Kidney epithelial cell (primary cell): Measurements from ENCODE around the gene CDK11B. TPM values are rescaled to one million over a fixed set of nuclear protein-coding genes. Genes with fewer than 3 reads are reported as not detected.
"Not testable (repeated sequence)": the region's sequence is repeated elsewhere in the genome, so short reads cannot be mapped to it uniquely, and the experiment has no call there.

Experiments used
- DNase-seq: peaks from one replicate; pipeline ENCODE4 v3.0.0-alpha.2; 2010; ENCODE audit warnings: low read depth
- H3K27me3 ChIP-seq: 2 replicates; pipeline ENCODE4 v1.6.0; 2011; ENCODE audit warnings: low read length; ENCODE audit not compliant: control insufficient read depth, insufficient read depth
- H3K36me3 ChIP-seq: 2 replicates; pipeline ENCODE4 v1.5.1; 2011; ENCODE audit warnings: low read length; ENCODE audit not compliant: control insufficient read depth, insufficient read depth
- H3K4me3 ChIP-seq: 2 replicates; pipeline ENCODE4 v1.5.1; 2011; ENCODE audit warnings: low read depth, mild to moderate bottlenecking, control low read depth, low read length
- total RNA-seq: library from RNA; depleted of rRNA; stranded (reverse); fragments of >200 nt; gene quantifications from 2 replicates; pipeline ENCODE4 v1.2.3, GENCODE V29; 2015
- TF ChIP-seq, protein P1 (sequence below): IDR thresholded peaks from 2 replicates; pipeline ENCODE4 v1.5.1; 2011; ENCODE audit warnings: mild to moderate bottlenecking, moderate library complexity, low read length, control low read depth, inconsistent platforms; ENCODE audit not compliant: insufficient read depth, poor library complexity, severe bottlenecking

The CDK11B gene
- total RNA-seq = 23.3 and 27.0 TPM in 2 replicates

DNA sequence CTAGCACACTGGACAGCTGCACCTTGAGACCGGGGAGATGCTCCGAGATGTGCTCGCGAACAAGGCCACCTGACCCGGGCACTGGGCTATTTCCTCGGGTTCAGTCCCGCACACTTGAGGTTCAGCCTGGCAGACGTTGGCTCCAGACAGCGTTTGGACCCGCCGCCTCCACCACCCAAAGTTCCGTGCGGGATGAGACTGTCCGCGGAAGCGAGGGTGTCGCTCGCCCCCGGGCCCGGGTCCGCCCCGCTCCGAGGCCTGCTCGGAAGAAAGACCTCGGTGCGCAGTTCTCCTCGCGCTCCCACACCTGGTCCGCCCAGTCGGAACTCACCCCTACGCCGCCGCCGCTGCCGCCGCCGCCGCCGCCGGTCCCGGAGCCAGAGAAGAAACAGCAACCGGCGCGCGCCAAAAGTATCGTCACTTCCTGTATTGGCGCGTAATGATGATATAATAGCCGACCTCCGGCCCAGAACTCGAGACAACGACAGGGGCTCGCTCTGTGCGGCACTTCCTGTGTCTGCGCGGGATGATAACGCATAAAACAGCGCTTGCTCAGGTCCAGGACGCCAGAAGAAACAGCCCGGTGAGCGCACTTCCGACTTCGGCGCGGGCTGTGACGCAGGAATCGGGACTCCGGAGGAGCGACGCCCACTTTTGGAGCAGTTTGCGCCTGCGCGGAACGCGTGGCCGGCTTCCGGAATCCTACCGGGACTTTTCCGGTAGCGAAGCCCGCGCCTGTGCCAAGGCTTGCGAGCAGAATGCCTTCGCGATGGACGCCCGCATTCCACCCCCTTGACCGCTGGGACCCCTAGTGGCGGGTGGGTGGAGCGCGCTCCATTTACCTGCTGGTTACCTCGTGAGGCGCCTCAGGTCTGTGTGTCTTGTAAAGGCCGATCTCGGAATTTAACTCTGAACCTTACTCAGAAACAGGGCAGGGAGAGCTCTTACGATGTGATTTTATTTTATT, at the start of gene CDK11B:
CDK11B (minus strand) TSS at position 422 of the 967 bp plus-strand sequence. CDS start 1,519 bp downstream, outside the sequence.
- H3K4me3 ChIP-seq = peak within 1 kb of the TSS; percentile 64
- peak; percentile 86 for DNase-seq
- not testable (repeated sequence) for H3K27me3 ChIP-seq, H3K36me3 ChIP-seq
- TF ChIP-seq, protein P1, sequence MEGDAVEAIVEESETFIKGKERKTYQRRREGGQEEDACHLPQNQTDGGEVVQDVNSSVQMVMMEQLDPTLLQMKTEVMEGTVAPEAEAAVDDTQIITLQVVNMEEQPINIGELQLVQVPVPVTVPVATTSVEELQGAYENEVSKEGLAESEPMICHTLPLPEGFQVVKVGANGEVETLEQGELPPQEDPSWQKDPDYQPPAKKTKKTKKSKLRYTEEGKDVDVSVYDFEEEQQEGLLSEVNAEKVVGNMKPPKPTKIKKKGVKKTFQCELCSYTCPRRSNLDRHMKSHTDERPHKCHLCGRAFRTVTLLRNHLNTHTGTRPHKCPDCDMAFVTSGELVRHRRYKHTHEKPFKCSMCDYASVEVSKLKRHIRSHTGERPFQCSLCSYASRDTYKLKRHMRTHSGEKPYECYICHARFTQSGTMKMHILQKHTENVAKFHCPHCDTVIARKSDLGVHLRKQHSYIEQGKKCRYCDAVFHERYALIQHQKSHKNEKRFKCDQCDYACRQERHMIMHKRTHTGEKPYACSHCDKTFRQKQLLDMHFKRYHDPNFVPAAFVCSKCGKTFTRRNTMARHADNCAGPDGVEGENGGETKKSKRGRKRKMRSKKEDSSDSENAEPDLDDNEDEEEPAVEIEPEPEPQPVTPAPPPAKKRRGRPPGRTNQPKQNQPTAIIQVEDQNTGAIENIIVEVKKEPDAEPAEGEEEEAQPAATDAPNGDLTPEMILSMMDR = peak; percentile 27

DNA sequence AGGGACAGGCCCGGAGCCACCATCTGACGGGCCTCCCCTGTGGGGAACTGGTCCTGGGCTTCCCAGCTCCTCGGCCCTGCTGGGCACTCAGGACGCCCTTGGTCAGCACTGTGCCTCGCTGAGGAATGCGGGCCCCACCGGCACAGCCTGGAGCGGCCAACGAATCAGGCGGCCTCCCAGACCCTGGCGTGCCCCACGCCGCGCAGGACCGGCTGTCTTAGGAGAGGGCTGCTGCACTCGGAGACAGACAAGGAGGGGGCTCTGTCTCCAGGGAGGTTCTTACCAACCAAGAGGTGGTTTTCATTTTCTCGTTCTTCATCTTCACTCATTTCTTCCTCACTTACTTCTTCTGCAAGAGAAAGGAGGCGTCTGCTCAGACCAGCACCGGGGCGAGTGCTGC, 49.1 kb upstream of the CDK11B start:
- H3K27me3 ChIP-seq, H3K4me3 ChIP-seq, DNase-seq, H3K36me3 ChIP-seq: not testable (repeated sequence)

DNA sequence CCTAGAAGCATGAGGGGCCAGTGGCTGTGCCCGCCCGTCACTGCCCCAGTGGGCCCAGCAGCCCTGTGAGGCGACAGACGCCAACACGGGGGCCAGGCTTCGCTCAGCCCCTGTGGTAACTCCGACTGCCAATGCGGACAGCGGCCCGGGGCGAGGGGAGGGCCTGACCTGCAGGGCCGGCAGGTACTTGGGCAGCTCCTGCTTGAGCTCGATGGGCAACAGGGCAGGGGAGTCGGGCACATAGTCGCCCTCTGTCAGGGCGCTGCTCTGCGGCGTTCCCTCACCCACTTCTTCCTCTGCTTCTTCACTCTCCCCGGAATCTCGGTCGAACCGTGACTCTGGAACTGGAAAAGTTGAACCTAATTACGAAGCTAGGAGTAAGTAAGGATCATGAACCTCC, 48.4 kb upstream of the CDK11B start:
- H3K36me3 ChIP-seq, H3K4me3 ChIP-seq, DNase-seq, H3K27me3 ChIP-seq: not testable (repeated sequence)

GRCh38 chr1:1705623-1706022, 46.8 kb upstream of the CDK11B start:
- H3K27me3 ChIP-seq, H3K4me3 ChIP-seq, DNase-seq, H3K36me3 ChIP-seq: not testable (repeated sequence)

DNA sequence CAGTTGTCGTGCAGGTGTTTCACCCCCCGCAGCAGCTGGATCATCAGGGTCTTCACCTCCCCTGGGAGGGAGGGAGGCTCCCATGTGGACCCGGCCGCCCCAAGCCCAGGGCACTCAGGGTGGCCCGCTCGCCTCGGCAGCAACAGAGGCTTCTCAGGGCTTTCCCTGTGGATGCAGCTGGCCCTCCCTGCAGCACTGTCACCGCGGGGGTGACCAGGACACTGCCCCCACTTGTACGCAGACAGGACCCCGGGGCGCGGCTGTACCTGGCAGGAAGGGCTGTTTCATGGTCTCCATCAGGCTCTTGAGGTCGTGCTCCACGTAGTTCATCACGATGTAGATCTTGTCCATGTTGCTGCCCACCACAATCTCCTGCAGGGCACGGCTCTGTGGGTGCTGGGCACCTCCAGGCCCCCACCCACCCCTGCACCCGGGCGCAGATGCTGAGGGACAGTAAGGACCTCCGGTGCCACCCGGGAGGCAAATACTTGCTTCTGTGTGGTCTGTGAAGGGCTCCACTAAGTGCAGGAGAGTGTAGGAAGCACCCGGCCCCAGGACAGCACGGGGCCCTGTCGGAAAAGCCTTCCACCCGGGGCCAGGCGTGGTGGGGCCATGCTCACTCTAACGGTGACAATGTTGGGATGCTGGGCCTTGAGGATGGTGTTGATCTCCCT, 45.6 kb upstream of the CDK11B start:
- H3K27me3 ChIP-seq, H3K4me3 ChIP-seq, DNase-seq, H3K36me3 ChIP-seq: not testable (repeated sequence)

- H3K27me3 ChIP-seq = no peaks in the 10 kb centered on the region
- TF ChIP-seq, protein P1 = no peak
- H3K4me3 ChIP-seq = no peak overlapping the region
- DNase-seq = no peak
- H3K36me3 ChIP-seq = no peaks in the 10 kb centered on the region
Measured at GRCh38 chr1:1703796-1704195, 45.0 kb upstream of the CDK11B start.

GRCh38 chr1:1702506-1702905, 43.7 kb upstream of the CDK11B start:
- not testable (repeated sequence) for DNase-seq, H3K4me3 ChIP-seq, H3K36me3 ChIP-seq, H3K27me3 ChIP-seq

GRCh38 chr1:1700557-1700956, 41.8 kb upstream of the CDK11B start:
- DNase-seq = not testable (repeated sequence)

DNA sequence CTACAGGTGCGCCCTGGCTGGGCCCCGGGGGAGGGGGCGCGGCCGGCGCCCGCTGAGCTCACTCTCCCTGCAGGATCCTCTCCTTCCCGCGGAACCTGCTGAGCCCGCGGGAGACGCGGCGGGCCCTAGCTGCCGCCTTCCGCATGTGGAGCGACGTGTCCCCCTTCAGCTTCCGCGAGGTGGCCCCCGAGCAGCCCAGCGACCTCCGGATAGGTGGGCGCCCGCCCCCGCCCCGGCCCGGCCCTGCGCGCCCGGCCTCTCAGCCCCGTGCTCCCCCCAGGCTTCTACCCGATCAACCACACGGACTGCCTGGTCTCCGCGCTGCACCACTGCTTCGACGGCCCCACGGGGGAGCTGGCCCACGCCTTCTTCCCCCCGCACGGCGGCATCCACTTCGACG, 41.3 kb upstream of the CDK11B start:
- not testable (repeated sequence) for H3K27me3 ChIP-seq, DNase-seq, H3K36me3 ChIP-seq, H3K4me3 ChIP-seq

More at GRCh38 chr1:1700557-1700956, 41.8 kb upstream of the CDK11B start:
- H3K36me3 ChIP-seq, H3K27me3 ChIP-seq, H3K4me3 ChIP-seq: not testable (repeated sequence)

DNA sequence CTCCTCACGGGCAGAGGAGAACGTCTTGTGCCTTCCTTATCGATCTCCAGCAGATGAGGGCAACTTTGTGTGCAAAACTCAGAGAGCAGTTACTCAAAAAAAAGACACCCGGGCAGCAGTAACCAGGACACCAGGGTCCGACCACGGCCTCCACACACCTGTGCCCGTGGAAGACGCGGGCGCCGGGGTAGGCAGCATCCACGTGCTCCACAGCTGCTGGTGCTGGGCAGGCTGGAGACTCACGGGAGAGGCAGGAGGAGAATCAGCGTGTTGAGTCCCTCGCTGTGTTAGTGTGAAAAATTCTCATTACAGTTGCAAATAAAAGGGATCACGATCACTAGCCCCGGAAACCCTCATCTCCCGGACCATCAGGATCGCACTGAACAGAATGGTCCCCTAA, 40.3 kb upstream of the CDK11B start:
- DNase-seq, H3K4me3 ChIP-seq, H3K27me3 ChIP-seq, H3K36me3 ChIP-seq: not testable (repeated sequence)

DNA sequence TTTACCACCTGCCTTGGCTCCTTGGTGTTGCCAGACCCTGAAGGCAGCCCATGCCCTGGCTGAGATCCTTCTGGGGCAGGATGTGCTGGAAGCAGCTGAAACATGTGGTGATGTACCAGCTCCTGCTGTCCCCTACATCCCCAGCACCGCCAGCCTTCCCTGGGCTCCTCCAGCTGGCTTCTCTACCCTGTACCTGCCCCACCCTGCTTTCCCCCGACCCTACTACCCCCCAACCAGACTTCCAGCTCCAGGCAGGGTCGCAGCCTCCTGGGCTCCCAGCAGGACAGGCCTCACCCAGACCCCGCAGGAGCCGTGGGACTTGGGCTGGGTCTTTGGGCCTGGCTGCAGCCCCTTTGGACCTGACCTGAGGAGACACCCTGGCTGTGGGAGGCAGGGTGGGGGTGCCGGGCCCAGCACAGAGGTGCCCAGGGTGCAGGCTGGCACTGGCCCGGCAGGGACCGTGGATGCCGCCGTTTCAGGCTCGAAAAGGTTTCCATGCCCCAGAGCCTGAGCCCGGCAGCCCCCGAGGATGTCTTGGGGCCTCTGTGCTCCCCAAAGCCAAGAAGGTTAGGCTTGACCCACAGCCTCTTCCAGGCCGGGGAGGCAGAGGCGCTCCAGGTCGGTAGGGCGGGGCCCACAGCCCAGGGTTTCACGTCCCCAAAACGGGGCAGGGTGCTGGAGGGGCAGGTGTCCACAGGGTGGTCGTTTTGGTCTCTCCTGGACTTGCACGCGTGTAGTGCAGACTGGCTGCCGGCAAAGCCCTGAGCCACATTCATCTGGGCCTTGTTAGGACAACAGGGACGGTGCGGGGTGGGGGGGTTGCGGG, 38.8 kb upstream of the CDK11B start:
- not testable (repeated sequence) for H3K4me3 ChIP-seq, H3K27me3 ChIP-seq, H3K36me3 ChIP-seq, DNase-seq
